ENCODE measurements around the gene TMEM154. TPM values are rescaled to one million over a fixed set of nuclear protein-coding genes. Genes with fewer than 3 reads are reported as not detected.

TMEM154 gene
- total RNA-seq, 2 experiments from 2014 or later = 23.9 to 25.4 TPM

- Mint-ChIP-seq H3K27me3 (no peaks in the 10 kb centered on the region), H3K36me3 (peaks cover 54% of the 10 kb centered on the region), H3K9me3 (ENCODE audit: low read depth) (peaks cover 5% of the 10 kb centered on the region), H3K4me1 (peaks cover 19% of the 10 kb centered on the region), H3K27ac (no peak overlapping the region), H3K4me3 (no peak overlapping the region)
- no peak for DNase-seq
- CTCF ChIA-PET = no interaction called here
- ATAC-seq = no peak
These were observed 27.7 kb downstream of the TMEM154 start for GRCh38 chr4:152652102-152652501.

GRCh38 chr4:152651473-152652060, 28.2 kb downstream of the TMEM154 start:
- no peak for ATAC-seq
- H3K27me3 Mint-ChIP-seq = no peaks in the 10 kb centered on the region

GRCh38 chr4:152646221-152646620, 33.6 kb downstream of the TMEM154 start:
- Mint-ChIP-seq H3K27me3 (no peaks in the 10 kb centered on the region), H3K36me3 (peaks cover 23% of the 10 kb centered on the region), H3K9me3 (ENCODE audit: low read depth) (no peaks in the 10 kb centered on the region), H3K27ac (no peak overlapping the region), H3K4me3 (no peak overlapping the region), H3K4me1 (peaks cover 33% of the 10 kb centered on the region)
- ATAC-seq = no peak
- CTCF ChIA-PET = interaction anchor here (1.0 to 10.4 kb wide), 5 partner anchors 18 to 147 kb away, joined by 4 to 150 read pairs (median 4); no protein-coding TSS in a partner anchor
- no peak for DNase-seq

More at GRCh38 chr4:152651473-152652060, 28.2 kb downstream of the TMEM154 start:
- H3K9me3 Mint-ChIP-seq (ENCODE audit: low read depth) = no peaks in the 10 kb centered on the region
- H3K4me3 Mint-ChIP-seq = no peak overlapping the region
- no peak for DNase-seq
- peaks cover 19% of the 10 kb centered on the region for H3K4me1 Mint-ChIP-seq
- peaks cover 48% of the 10 kb centered on the region for H3K36me3 Mint-ChIP-seq
- CTCF ChIA-PET = no interaction called here
- no peak overlapping the region for H3K27ac Mint-ChIP-seq

- Mint-ChIP-seq H3K4me3 (no peak overlapping the region), H3K27me3 (no peaks in the 10 kb centered on the region), H3K9me3 (ENCODE audit: low read depth) (no peaks in the 10 kb centered on the region), H3K4me1 (peaks cover 33% of the 10 kb centered on the region), H3K27ac (peak overlapping the region; percentile 83), H3K36me3 (peaks cover 8% of the 10 kb centered on the region)
- ATAC-seq (no peak), DNase-seq (no peak)
- CTCF ChIA-PET = interaction anchor here (0.9 to 10.4 kb wide), 3 partner anchors 9 to 145 kb away, joined by 3 to 150 read pairs (median 6); no protein-coding TSS in a partner anchor
These were observed 35.7 kb downstream of the TMEM154 start for GRCh38 chr4:152644130-152644529.

- Mint-ChIP-seq H3K27ac (peak overlapping the region; percentile 83), H3K27me3 (no peaks in the 10 kb centered on the region), H3K36me3 (peaks cover 7% of the 10 kb centered on the region), H3K4me3 (no peak overlapping the region), H3K9me3 (ENCODE audit: low read depth) (no peaks in the 10 kb centered on the region), H3K4me1 (peaks cover 33% of the 10 kb centered on the region)
- DNase-seq (peak; percentile 61), ATAC-seq (peak; percentile 86)
- CTCF ChIA-PET = interaction anchor here (0.6 to 10.4 kb wide), 7 partner anchors 10 to 235 kb away, joined by 3 to 150 read pairs (median 5); no protein-coding TSS in a partner anchor
These were observed 36.4 kb downstream of the TMEM154 start for GRCh38 chr4:152643153-152644035.

GRCh38 chr4:152640058-152640921, 39.5 kb downstream of the TMEM154 start:
- DNase-seq (no peak), ATAC-seq (peak; percentile 34)
- Mint-ChIP-seq H3K27me3 (no peaks in the 10 kb centered on the region), H3K9me3 (ENCODE audit: low read depth) (no peaks in the 10 kb centered on the region), H3K4me3 (no peak overlapping the region), H3K27ac (no peak overlapping the region), H3K4me1 (peaks cover 29% of the 10 kb centered on the region), H3K36me3 (peaks cover 13% of the 10 kb centered on the region)
- CTCF ChIA-PET = interaction anchor here (0.5 to 10.4 kb wide), 21 partner anchors 9 to 487 kb away, joined by 3 to 150 read pairs (median 4); partner anchors contain the start of genes FBXW7 and TMEM154

GRCh38 chr4:152635851-152636250, 43.9 kb downstream of the TMEM154 start:
- no peak for ATAC-seq
- no peaks in the 10 kb centered on the region for H3K9me3 Mint-ChIP-seq (ENCODE audit: low read depth)
- peaks cover 2% of the 10 kb centered on the region for H3K4me1 Mint-ChIP-seq
- H3K27ac Mint-ChIP-seq = no peak overlapping the region
- DNase-seq = no peak
- peaks cover 23% of the 10 kb centered on the region for H3K36me3 Mint-ChIP-seq
- no peaks in the 10 kb centered on the region for H3K27me3 Mint-ChIP-seq
- no peak overlapping the region for H3K4me3 Mint-ChIP-seq
- CTCF ChIA-PET = no interaction called here

- Mint-ChIP-seq H3K9me3 (ENCODE audit: low read depth) (no peaks in the 10 kb centered on the region), H3K36me3 (peaks cover 27% of the 10 kb centered on the region), H3K27me3 (no peaks in the 10 kb centered on the region), H3K27ac (no peak overlapping the region), H3K4me3 (no peak overlapping the region), H3K4me1 (peaks cover 2% of the 10 kb centered on the region)
- ATAC-seq (no peak), DNase-seq (no peak)
- CTCF ChIA-PET = interaction anchor here (0.9 to 2.2 kb wide), 2 partner anchors 133 kb away, joined by 3 to 8 read pairs; no protein-coding TSS in a partner anchor
These were observed 45.6 kb downstream of the TMEM154 start for GRCh38 chr4:152634110-152634760.

GRCh38 chr4:152633118-152633517, 46.7 kb downstream of the TMEM154 start:
- DNase-seq (no peak), ATAC-seq (no peak)
- Mint-ChIP-seq H3K36me3 (peaks cover 27% of the 10 kb centered on the region), H3K27me3 (no peaks in the 10 kb centered on the region), H3K4me3 (no peak overlapping the region), H3K4me1 (peaks cover 2% of the 10 kb centered on the region), H3K9me3 (ENCODE audit: low read depth) (no peaks in the 10 kb centered on the region), H3K27ac (no peak overlapping the region)
- CTCF ChIA-PET = interaction anchor here (1.3 to 2.2 kb wide), 2 partner anchors 9 to 132 kb away, joined by 4 to 8 read pairs; no protein-coding TSS in a partner anchor

- no peaks in the 10 kb centered on the region for H3K9me3 Mint-ChIP-seq (ENCODE audit: low read depth)
- H3K36me3 Mint-ChIP-seq = peaks cover 27% of the 10 kb centered on the region
- H3K27ac Mint-ChIP-seq = no peak overlapping the region
- no peaks in the 10 kb centered on the region for H3K4me1 Mint-ChIP-seq
- DNase-seq = no peak
- CTCF ChIA-PET = interaction anchor here (1.1 kb wide), 1 partner anchor 129 kb away, joined by 6 read pairs; no protein-coding TSS in a partner anchor
- H3K27me3 Mint-ChIP-seq = no peaks in the 10 kb centered on the region
- no peak overlapping the region for H3K4me3 Mint-ChIP-seq
- ATAC-seq = no peak
These were observed 49.5 kb downstream of the TMEM154 start for GRCh38 chr4:152630324-152630723.

GRCh38 chr4:152629908-152630307, 49.9 kb downstream of the TMEM154 start:
- peaks cover 29% of the 10 kb centered on the region for H3K36me3 Mint-ChIP-seq
- H3K27me3 Mint-ChIP-seq = no peaks in the 10 kb centered on the region
- ATAC-seq (no peak), DNase-seq (no peak)
- CTCF ChIA-PET = no interaction called here
- no peak overlapping the region for H3K4me3 Mint-ChIP-seq
- no peaks in the 10 kb centered on the region for H3K4me1 Mint-ChIP-seq
- H3K9me3 Mint-ChIP-seq (ENCODE audit: low read depth) = no peaks in the 10 kb centered on the region
- no peak overlapping the region for H3K27ac Mint-ChIP-seq

GRCh38 chr4:152628128-152628527, 51.7 kb downstream of the TMEM154 start:
- Mint-ChIP-seq H3K27ac (no peak overlapping the region), H3K4me1 (no peaks in the 10 kb centered on the region), H3K4me3 (no peak overlapping the region), H3K36me3 (peaks cover 24% of the 10 kb centered on the region), H3K27me3 (no peaks in the 10 kb centered on the region), H3K9me3 (ENCODE audit: low read depth) (no peaks in the 10 kb centered on the region)
- ATAC-seq (no peak), DNase-seq (no peak)
- CTCF ChIA-PET = interaction anchor here (1.1 kb wide), 1 partner anchor 126 kb away, joined by 3 read pairs; no protein-coding TSS in a partner anchor
